K562 (cell line): ENCODE results near the gene ECHDC3. TPM values are rescaled to one million over a fixed set of nuclear protein-coding genes. Genes with fewer than 3 reads are reported as not detected.

Source experiments
- ATAC-seq: fragments of 200-7000 bp; cut with Tn5 transposase; 3 replicates; pipeline ENCODE4 v1.9.1; 2020; ENCODE audit warnings: moderate library complexity
- BruUV-seq: library from RNA; stranded (reverse); fragments of 400-500 nt; replicated peaks from 2 replicates; lab custom pipeline; 2021; lab: Mats Ljungman, UMichigan
- CTCF ChIA-PET: fragments of 300-600 bp; formaldehyde crosslinking; extraction: SDS; loops from one replicate; lab custom pipeline; 2021; ENCODE audit warnings: low intra/inter-chr PET ratio; lab: Yijun Ruan, JAX
- POLR2A ChIA-PET: fragments of 300-600, 350-650 bp; sonication (Branson Sonifier 250); formaldehyde crosslinking; extraction: SDS; loops from one replicate; lab custom pipeline; 2021; ENCODE audit warnings: antibody characterized with exemption, inconsistent platforms; lab: Yijun Ruan, JAX
- DNase-seq, 4 experiments: peaks; one replicate each; pipeline versions ENCODE4 v3.0.0 to v3.0.0-alpha.2; 2011 to 2018; ENCODE audit warnings: low spot score in 3 of 4, mixed read lengths in 3 of 4; ENCODE audit errors: extremely low read depth in 1 of 4
- FAIRE-seq: peaks from 2 replicates; lab custom pipeline; 2011; peaks lifted over from hg19 to GRCh38; lab: Jason Lieb, UNC
- H2AFZ ChIP-seq: 2 replicates; pipeline ENCODE4 v1.6.0; 2011; ENCODE audit warnings: low read depth, low read length, control low read depth, inconsistent platforms
- H3K27ac ChIP-seq: fragments of 200-600 bp; 3 replicates; pipeline ENCODE4 v1.8.0; 2011; ENCODE audit warnings: low read depth, mild to moderate bottlenecking, control low read depth, inconsistent platforms, low read length, moderate library complexity, mixed read lengths; ENCODE audit errors: extremely low read depth
- H3K27me3 ChIP-seq, 2 experiments: fragments of 300-600 bp in 1 of 2; 2 replicates in 1 of 2; 3 replicates in 1 of 2; pipeline versions ENCODE4 v1.6.0 to v1.8.0; 2011; ENCODE audit warnings: inconsistent platforms in 2 of 2, low read length in 2 of 2, mild to moderate bottlenecking in 1 of 2, mixed read lengths in 1 of 2, moderate library complexity in 1 of 2; ENCODE audit not compliant: control insufficient read depth in 2 of 2, insufficient read depth in 2 of 2
- H3K36me3 ChIP-seq: fragments of 300-600 bp; 3 replicates; pipeline ENCODE4 v1.8.0; 2011; ENCODE audit warnings: mild to moderate bottlenecking, low read length, inconsistent platforms; ENCODE audit not compliant: control insufficient read depth, insufficient read depth
- H3K4me1 ChIP-seq, 2 experiments: fragments of 200-600 bp in 1 of 2; replicated peaks in 1 of 2; 2 replicates in 1 of 2; 3 replicates in 1 of 2; pipeline versions ENCODE4 v1.5.1 to v1.8.0; 2011; ENCODE audit warnings: inconsistent platforms in 2 of 2, low read length in 2 of 2, mild to moderate bottlenecking in 1 of 2, mixed read lengths in 1 of 2, moderate library complexity in 1 of 2; ENCODE audit not compliant: control insufficient read depth in 2 of 2, insufficient read depth in 2 of 2
- H3K4me2 ChIP-seq: 2 replicates; pipeline ENCODE4 v1.6.1; 2011; ENCODE audit warnings: low read length, control low read depth, inconsistent platforms, mixed read lengths; ENCODE audit not compliant: insufficient read depth
- H3K4me3 ChIP-seq: fragments of 200-600 bp; sonication (generic), shearing (Covaris generic); 2 replicates; pipeline ENCODE4 v1.5.1; 2016; ENCODE audit warnings: control low read depth, inconsistent platforms
- H3K79me2 ChIP-seq: fragments of 200-600 bp; 3 replicates; pipeline ENCODE4 v1.8.0; 2011; ENCODE audit warnings: low read length, inconsistent platforms; ENCODE audit not compliant: control insufficient read depth, insufficient read depth
- H3K9ac ChIP-seq, 2 experiments: 2 replicates each; pipeline versions ENCODE4 v1.6.0 to v1.6.1; 2011; ENCODE audit warnings: low read depth in 2 of 2, low read length in 2 of 2, control low read depth in 1 of 2, inconsistent platforms in 1 of 2, mild to moderate bottlenecking in 1 of 2, mixed read lengths in 1 of 2; ENCODE audit not compliant: insufficient read depth in 1 of 2
- H3K9me1 ChIP-seq: one replicate; pipeline ENCODE4 v1.6.0; 2011; ENCODE audit warnings: inconsistent platforms, mild to moderate bottlenecking, low read length, moderate library complexity; ENCODE audit not compliant: control insufficient read depth, insufficient read depth
- H3K9me3 ChIP-seq: replicated peaks from 2 replicates; pipeline ENCODE4 v1.5.1; 2011; ENCODE audit warnings: low read depth, low read length, inconsistent platforms; ENCODE audit not compliant: control insufficient read depth, insufficient read depth
- H4K20me1 ChIP-seq: replicated peaks from 2 replicates; pipeline ENCODE4 v1.6.1; 2011; ENCODE audit warnings: low read length, inconsistent platforms, mixed read lengths; ENCODE audit not compliant: control insufficient read depth, insufficient read depth
- CBX1 ChIP-seq: sonication (generic); IDR thresholded peaks from 2 replicates; pipeline ENCODE4 v1.6.1; 2016; ENCODE audit warnings: antibody characterized with exemption, low read depth, mild to moderate bottlenecking
- DPF2 ChIP-seq: fragments of 450-650 bp; IDR thresholded peaks from 2 replicates; pipeline ENCODE4 v1.6.1; 2016
- E2F6 ChIP-seq, 2 experiments: IDR thresholded peaks; 2 replicates each; pipeline ENCODE4 v1.6.1; 2011; ENCODE audit warnings: borderline replicate concordance in 1 of 2, control low read depth in 1 of 2, low read depth in 1 of 2, low read length in 1 of 2, mild to moderate bottlenecking in 1 of 2, mixed read lengths in 1 of 2, moderate library complexity in 1 of 2; ENCODE audit not compliant: insufficient read depth in 1 of 2, insufficient read length in 1 of 2, poor library complexity in 1 of 2, severe bottlenecking in 1 of 2; ENCODE audit errors: extremely low read depth in 1 of 2
- FOXK1 ChIP-seq: sonication (generic); formaldehyde crosslinking; IDR thresholded peaks from 2 replicates; pipeline ENCODE4 v1.8.0; 2022; ENCODE audit warnings: missing genetic modification reagents, mild to moderate bottlenecking, borderline replicate concordance
- FOXK2 ChIP-seq, 2 experiments: fragments of 450-650 bp; IDR thresholded peaks in 1 of 2; conservative IDR thresholded peaks in 1 of 2; 2 replicates each; pipeline ENCODE4 v1.6.1; 2016; ENCODE audit warnings: low read depth in 2 of 2, mild to moderate bottlenecking in 1 of 2
- GATA2 ChIP-seq: sonication (generic); formaldehyde crosslinking; IDR thresholded peaks from 2 replicates; pipeline ENCODE4 v1.4.0; 2020; ENCODE audit warnings: mild to moderate bottlenecking, missing genetic modification reagents
- MAZ ChIP-seq, 2 experiments: fragments of 450-650 bp in 1 of 2; sonication (generic) in 1 of 2; formaldehyde crosslinking; IDR thresholded peaks in 1 of 2; conservative IDR thresholded peaks in 1 of 2; 2 replicates each; pipeline versions ENCODE4 v1.4.0 to v1.5.0; 2020; ENCODE audit warnings: mild to moderate bottlenecking in 1 of 2, missing genetic modification reagents in 1 of 2
- POLR2B ChIP-seq: fragments of 450-650 bp; IDR thresholded peaks from 2 replicates; pipeline ENCODE4 v1.6.1; 2018; ENCODE audit warnings: low read depth; ENCODE audit not compliant: partially characterized antibody
- PRDM10 ChIP-seq: fragments of 450-650 bp; IDR thresholded peaks from 2 replicates; pipeline ENCODE4 v1.6.1; 2018; ENCODE audit not compliant: partially characterized antibody
- SMAD4 ChIP-seq: fragments of 250-450 bp; sonication (Bioruptor Pico); conservative IDR thresholded peaks from 2 replicates; pipeline ENCODE4 v1.8.0; 2021; ENCODE audit warnings: inconsistent platforms, mild to moderate bottlenecking, moderate library complexity
- TARDBP ChIP-seq: fragments of 450-650 bp; IDR thresholded peaks from 2 replicates; pipeline ENCODE4 v1.6.1; 2016
- U2AF1 ChIP-seq: fragments of 200-400 bp; formaldehyde crosslinking; optimal IDR thresholded peaks from 2 replicates; pipeline ENCODE3; 2017; ENCODE audit warnings: mild to moderate bottlenecking, low read depth, low read length, moderate library complexity
- ZNF77 ChIP-seq: fragments of 250-450 bp; sonication (Bioruptor Pico); IDR thresholded peaks from 2 replicates; pipeline ENCODE4 v1.5.0; 2020
- WGBS: fragments of 100-300 bp; shearing (Covaris generic); methylation state at CpG from one replicate; pipeline ENCODE4 v1.1.6; 2016; ENCODE audit warnings: low coverage, mixed read lengths; ENCODE audit not compliant: insufficient coverage; ENCODE audit errors: missing lambda C conversion rate; 5-methylcytosine and 5-hydroxymethylcytosine counted together
- in situ Hi-C: fragments of 300-500 bp; cut with MboI; formaldehyde crosslinking; loops from 4 replicates; pipeline ENCODE4 v1.15.0; 2018; ENCODE audit warnings: inconsistent platforms, mixed read lengths
- intact Hi-C: fragments of 100-400 bp; cut with micrococcal nuclease; formaldehyde crosslinking; loops from 2 replicates; pipeline ENCODE4 v1.14.2; 2022
- polyA plus RNA-seq, 8 experiments: library from polyadenylated mRNA; depleted of rRNA in 4 of 8; stranded (reverse) in 5 of 8; unstranded in 3 of 8; fragments of >200 nt; fragmentation: Nextera tagmentation in 2 of 8; fragmentation: Illumina TruSeq in 1 of 8; extraction: Ambion mirVana in 2 of 8; extraction: Trizol in 1 of 8; gene quantifications; 2 replicates each; pipeline versions ENCODE4 v1.2.1 to v1.2.3, GENCODE V29; 2011 to 2014; ENCODE audit warnings: inconsistent platforms in 1 of 8, missing spikeins in 1 of 8
- total RNA-seq, 7 experiments: library from RNA; depleted of rRNA in 6 of 7; stranded (reverse); fragments of >200 nt in 6 of 7; fragmentation: Illumina TruSeq in 2 of 7; extraction: Trizol in 2 of 7; gene quantifications; 2 replicates each; pipeline versions ENCODE4 v1.2.1 to v1.2.3, GENCODE V29; 2011 to 2021; ENCODE audit warnings: low replicate concordance in 1 of 7

ECHDC3 gene
- total and polyA plus RNA-seq, 9 of the 15 experiments (the other 6 are each of a cell fraction or from before 2014, with no cell fraction given) = 0.53 to 21.9 (median 15.7) TPM

GRCh38 chr10:11808808-11809207, 66.6 kb downstream of the ECHDC3 start (continued):
- TF ChIP-seq TARDBP (no peak), MAZ (CRISPR knock-in tag; conservative IDR thresholded peaks at IDR 0.05 in 1 of 2, IDR thresholded peaks at IDR 0.05 in 1 of 2) (no peak), DPF2 (no peak), E2F6 (IDR thresholded peaks at IDR 0.05; ENCODE audit: borderline replicate concordance in 1 of 2, extremely low read depth in 1 of 2, insufficient read depth in 1 of 2, insufficient read length in 1 of 2, low read depth in 1 of 2, low read length in 1 of 2, poor library complexity in 1 of 2, severe bottlenecking in 1 of 2) (no peak), FOXK2 (conservative IDR thresholded peaks at IDR 0.05 in 1 of 2, IDR thresholded peaks at IDR 0.05 in 1 of 2; ENCODE audit: low read depth in 2 of 2) (no peak), POLR2B (no peak), FOXK1 (CRISPR knock-in tag) (no peak), SMAD4 (CRISPR knock-in tag) (no peak), CBX1 (peak; percentile 38; the same call in 1 of the 2 replicates), GATA2 (CRISPR knock-in tag) (no peak), U2AF1 (no peak)

GRCh38 chr10:11810313-11810766, 68.2 kb downstream of the ECHDC3 start:
- no peak for FAIRE-seq
- ChIA-PET POLR2A (no interaction called here), CTCF (no interaction called here)
- no peak overlapping the region for H3K9ac ChIP-seq
- DNase-seq = no peak
- TF ChIP-seq ZNF77 (CRISPR knock-in tag) (no peak), PRDM10 (peak; percentile 34)
- no peak overlapping the region for H2AFZ ChIP-seq
- H3K36me3 ChIP-seq = no peaks in the 10 kb centered on the region
- H3K4me2 ChIP-seq = no peak overlapping the region
- H3K9me3 ChIP-seq = no peaks in the 10 kb centered on the region
- intact Hi-C loops (no loop called here), in situ Hi-C loops (no loop called here)
- no TSS peak for BruUV-seq
- 3% methylated on average over 13 of the region's 13 CpGs for WGBS
- no peaks in the 10 kb centered on the region for H3K79me2 ChIP-seq
- H3K4me3 ChIP-seq = no peak overlapping the region
- H3K4me1 ChIP-seq = no peaks in the 10 kb centered on the region
- peaks cover 55 to 61% of the 10 kb centered on the region in 2 experiments for H3K27me3 ChIP-seq
- ATAC-seq = no peak
- no peaks in the 10 kb centered on the region for H4K20me1 ChIP-seq
- H3K27ac ChIP-seq = no peak overlapping the region
- H3K9me1 ChIP-seq = no peaks in the 10 kb centered on the region
